Stimulated activated CD8-positive, alpha-beta memory T cell treated with anti-CD3 and anti-CD28 coated beads, Interleukin-15, amount 100 ng/mL, for 1 hour (primary cell): Measurements from ENCODE around the gene EMX1.
"Not testable (repeated sequence)": the region's sequence is repeated elsewhere in the genome, so short reads cannot be mapped to it uniquely, and the experiment has no call there.

Experiments
- DNase-seq: peaks from one replicate; pipeline ENCODE4 v3.0.0-alpha.2; 2020; ENCODE audit warnings: low read depth

EMX1 gene

DNA sequence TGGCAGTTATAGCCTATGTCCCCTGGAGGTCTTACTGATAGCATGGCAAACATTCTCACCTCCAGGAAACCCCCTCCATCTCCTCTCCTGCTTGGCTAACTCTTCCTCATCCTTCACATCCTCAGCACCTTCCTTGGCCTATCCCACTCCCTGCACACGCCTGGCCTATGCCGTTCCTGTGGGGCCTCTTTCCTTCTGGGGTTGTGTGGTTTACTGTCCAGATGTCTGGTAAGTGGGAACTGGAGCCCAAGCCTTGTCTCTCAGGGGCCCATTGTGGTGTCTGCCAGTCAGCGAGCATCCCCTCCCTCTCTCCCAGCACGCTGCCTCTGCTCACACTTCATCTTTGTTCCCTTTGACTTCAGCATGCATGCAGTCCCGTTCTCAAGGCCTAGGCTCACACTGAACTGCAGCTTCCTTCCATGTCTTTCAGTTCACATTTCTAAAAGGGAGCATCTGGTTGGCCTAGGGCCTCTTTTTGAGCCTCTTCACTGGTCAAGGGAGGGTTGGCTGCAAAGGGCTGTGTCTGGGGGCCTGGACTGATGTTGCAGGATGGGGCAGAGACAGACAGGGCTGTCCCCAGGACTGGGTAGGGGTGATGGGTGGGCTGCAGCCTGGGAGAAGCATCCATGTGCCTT, 17.0 kb upstream of the EMX1 start:
- no peak for DNase-seq

DNA sequence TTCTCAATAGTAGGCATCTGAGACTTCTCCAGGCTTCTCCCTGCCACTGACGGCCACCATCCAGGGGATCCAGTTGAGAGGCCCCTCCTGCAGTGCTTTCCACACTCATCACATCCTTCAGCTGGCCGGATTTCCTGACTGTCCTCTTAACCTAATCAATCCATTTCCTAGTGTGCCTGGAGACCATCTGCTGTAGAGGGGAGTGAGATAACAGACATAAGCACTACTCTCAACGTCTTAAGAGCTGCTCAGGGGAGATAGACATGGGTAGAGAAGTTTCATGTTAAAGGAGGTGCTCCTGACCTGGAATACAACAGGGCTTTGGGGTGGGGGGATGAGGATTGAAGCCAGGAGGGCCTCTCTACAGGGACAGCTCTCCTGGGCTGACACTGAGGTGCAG, 15.9 kb upstream of the EMX1 start:
- DNase-seq: no peak

DNA sequence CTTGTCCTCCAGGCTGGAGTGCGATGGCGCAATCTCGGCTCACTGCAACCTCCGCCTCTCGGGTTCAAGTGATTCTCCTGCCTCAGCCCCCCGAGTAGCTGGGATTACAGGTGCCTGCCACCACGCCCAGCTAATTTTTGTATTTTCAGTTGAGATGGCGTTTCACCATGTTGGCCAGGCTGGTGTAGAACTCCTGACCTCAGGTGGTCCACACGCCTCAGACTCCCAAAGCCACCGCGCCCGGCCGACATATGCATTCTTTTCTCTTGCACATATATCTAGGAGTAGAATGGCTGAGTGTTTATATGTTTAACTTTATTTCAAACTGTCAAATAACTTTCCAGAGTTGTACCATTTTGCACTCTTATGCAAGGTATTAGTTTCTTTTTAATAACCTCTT, 9.9 kb upstream of the EMX1 start:
- not testable (repeated sequence) for DNase-seq

DNA sequence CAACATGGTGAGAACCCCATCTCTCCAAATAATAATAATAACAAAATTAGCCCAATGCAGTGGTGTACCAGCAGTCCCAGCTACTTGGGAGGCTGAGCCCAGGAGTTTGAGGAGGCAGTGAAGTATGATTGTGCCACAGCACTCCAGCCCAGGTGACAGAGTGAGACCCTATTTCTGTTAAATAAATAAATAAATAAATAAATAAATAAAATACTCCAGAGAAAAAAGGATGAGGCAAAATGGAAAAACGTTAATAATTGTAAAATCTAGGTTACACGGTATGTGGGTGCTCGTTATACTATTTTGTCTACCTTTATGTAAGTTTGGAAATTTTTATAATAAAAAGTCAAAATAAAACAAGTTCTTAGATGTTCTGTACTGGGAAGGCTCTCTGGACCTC, 8.6 kb upstream of the EMX1 start:
- no peak for DNase-seq

DNA sequence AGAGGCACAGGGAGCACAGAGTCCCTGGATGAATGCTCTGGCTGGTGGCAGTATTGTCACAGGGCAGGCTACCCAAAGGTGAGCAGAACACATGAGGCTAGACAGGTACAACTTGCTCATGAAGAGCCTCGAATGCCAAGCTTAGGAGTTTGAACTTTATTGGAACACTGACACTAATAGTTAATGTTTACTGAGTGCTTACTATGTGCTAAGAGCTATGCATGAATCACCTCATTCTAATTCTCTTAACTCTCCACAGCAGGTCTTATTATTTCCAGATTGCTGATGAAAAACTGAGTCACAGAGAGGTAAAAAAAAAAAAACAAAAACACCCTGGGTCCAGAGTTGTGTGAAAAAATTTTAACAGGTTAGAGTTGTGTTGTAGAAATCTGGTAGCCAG, 6.1 kb upstream of the EMX1 start:
- DNase-seq: no peak

DNA sequence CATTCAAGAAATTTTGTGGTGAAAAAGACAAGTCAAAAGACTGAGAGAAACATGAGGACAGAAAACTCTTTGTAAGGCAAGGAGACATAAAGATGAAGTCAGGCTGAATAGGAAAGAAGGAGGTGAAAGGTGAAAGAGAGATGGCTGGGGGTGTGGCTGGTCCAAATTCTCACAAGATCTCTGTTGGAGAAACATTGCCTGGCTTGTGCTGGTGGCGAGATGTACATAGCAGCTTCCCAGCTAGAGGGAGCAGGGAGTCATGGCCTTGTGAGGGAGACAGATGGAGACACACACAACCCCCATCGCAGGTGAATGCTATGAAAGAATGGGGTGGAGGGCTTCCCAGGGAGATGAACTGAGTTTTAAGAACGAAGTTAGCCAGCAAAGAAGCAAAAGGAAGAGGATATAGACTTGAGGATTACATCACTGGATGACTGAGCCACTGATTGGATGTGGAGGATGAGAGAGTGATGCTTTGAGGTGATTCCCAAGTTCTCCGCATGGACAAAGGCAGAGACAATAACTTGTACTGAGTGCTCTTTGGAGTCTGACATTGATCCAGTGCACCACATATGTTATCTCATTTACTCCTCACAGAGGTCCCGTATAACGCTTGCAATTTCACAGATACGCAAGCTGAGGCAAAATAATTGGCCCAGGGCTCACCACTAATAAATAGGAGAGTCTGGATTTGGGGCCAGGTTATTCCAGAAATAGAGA, 3.7 kb upstream of the EMX1 start:
- DNase-seq: no peak

DNA sequence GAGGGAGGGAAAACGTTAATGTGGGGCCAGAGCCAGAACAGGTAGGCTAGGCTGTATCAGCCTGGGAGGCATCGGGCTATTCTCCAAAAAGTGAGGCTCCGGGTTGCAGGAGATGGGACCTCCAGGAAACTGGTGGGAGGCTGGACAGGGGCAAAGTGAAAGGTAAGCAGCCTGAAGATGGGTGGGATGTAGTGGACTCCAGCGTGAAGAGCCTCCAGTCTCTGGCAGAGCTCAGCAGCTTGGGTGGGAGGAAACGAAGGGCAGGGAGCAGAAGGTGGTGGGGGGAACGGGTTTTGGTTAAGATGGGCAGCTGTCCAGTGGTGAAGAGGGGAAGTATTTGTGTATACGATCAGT, 3.1 kb upstream of the EMX1 start:
- no peak for DNase-seq

DNA sequence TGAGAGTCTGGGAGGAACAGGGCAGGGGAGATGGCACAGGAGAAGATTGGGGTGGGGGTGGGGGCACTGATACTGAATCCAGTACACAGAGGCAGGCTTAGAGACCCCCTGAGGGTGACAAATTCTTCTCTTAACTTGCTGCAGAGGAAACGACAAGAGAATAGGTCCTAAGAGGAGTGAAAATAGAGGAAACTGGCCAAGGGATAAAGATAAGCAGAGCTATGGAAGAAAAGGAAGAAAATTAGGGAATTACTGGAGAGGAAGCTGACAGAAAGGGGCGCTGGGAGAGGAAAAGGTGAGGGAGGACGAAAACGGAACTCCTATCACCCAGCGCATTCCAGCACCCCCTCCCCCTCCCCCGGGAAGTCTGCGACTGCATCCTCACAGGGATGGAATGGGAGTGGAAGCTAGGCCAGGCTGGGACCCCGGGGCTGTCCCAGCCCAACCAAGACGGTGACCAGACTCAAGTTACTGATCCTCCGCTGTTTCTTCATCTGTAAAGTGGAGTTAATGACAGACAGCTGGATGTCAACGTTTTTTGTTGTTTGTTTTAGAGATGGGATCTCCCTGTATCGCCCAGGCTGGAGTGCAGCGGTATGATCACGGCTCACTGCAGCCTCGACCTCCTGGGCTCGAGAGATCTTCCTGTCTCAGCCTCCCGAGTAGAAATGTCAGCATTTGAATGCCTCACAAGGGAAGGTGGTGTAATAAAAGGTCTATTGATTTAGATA, 2.6 kb upstream of the EMX1 start:
- DNase-seq: no peak

DNA sequence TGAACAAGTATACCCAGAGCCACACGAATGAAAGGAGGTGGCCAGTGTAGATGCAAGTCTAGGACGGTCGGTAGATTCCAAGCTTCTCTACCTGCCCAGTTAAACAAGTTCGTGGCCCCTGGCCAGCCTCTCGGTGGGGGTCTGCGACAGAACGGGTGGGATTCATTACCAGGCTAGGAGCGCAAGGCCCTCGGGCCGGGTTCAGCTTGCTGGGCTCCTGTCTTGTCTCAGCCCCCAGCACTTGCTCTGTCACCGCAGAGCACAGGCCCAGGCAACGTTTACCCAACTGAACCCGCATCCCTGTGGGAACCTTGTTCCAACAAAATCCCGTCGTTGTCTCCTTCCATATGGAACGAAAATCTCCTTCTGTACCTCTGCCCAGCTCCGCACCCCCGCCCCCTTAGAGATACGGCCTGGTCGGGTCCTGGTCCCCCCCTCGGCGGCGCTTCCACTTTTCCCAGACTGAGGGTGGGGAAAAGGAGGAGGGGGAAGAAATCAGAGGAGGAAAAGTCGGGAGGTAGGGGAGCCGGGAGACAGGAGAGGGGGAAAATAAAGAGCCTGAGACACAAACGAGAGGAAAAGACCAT, 1.9 kb upstream of the EMX1 start:
- DNase-seq: no peak

DNA sequence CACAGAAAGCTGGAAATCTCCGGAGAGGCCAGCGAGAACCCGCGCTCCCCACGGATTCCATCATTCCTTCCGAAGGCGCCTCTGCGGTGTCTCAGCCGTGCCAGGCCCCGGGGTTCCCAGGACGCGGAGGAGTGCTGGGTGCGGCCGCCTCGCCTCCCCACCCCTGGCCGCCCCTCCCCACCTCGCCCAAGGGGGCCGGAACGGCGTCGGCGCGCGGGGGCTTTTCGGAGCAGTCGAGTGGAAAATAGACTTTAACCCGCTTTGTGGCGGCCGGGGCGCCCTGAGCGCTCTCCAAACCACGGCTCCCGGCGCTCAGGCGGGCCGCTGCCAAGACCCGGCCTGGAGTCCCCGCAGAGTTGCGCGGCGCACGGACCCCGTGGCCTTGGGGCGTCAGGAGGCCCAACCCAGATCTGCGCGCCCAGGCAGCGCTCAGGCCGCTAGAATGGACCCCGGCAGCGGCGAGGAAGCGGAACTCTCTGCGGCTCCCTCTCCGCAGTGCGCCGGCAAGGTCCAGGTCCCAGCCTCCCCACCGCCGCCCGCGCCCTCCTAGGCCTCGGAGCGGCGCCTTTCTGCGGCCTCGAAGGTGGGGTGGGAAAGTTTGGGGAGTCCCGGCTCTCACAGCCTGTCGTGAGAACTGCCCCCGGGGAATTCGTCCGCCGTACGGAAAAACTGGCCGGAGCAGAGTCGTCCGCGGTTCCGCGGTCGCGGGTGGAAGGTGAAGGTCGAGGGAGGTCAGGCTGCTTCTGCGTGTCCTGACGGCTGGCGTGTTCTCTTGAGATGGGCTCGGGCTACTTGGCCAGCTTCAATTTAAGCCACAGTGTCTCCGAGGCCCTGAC, 1.2 kb upstream of the EMX1 start:
- no peak for DNase-seq

DNA sequence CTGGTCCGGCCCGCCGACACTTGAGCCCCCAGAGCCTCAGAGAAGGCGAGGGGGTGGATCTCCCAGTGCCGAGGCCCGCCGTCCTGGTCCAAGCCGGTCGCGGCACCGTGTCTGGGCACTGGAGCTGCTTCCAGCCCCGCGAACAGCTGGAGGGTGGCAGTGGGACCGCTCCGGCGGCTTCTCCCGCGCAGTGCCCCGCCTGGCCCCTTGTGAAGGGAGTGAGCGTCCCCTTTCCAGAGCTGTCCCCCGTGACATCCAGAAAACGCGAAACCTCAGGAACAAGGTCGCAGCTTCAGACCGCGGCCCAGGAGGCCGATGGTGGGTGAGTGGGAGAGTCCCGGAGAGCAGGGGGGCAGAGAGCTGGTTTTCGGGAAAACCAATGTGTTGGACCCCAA, 579 bp upstream of the EMX1 start:
- no peak for DNase-seq

DNA sequence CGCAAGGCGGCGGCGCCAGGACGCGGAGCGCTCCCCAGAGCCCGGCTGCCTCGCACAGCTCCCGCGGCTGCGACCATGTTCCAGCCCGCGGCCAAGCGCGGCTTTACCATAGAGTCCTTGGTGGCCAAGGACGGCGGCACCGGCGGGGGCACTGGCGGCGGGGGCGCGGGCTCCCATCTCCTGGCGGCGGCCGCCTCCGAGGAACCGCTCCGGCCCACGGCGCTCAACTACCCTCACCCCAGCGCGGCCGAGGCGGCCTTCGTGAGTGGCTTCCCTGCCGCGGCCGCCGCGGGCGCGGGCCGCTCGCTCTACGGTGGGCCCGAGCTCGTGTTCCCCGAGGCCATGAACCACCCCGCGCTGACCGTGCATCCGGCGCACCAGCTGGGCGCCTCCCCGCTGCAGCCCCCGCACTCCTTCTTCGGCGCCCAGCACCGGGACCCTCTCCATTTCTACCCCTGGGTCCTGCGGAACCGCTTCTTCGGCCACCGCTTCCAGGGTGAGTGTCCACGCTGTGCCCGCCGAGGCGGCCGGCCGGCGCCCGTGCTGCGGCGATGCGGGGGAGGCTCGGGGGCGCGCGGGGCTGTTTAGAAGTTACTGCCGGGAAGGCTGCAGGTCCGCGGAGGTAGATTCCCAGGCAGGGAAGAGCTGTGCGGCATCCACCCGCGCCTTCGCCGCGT, 696 bp downstream of the EMX1 start:
- DNase-seq: no peak

DNA sequence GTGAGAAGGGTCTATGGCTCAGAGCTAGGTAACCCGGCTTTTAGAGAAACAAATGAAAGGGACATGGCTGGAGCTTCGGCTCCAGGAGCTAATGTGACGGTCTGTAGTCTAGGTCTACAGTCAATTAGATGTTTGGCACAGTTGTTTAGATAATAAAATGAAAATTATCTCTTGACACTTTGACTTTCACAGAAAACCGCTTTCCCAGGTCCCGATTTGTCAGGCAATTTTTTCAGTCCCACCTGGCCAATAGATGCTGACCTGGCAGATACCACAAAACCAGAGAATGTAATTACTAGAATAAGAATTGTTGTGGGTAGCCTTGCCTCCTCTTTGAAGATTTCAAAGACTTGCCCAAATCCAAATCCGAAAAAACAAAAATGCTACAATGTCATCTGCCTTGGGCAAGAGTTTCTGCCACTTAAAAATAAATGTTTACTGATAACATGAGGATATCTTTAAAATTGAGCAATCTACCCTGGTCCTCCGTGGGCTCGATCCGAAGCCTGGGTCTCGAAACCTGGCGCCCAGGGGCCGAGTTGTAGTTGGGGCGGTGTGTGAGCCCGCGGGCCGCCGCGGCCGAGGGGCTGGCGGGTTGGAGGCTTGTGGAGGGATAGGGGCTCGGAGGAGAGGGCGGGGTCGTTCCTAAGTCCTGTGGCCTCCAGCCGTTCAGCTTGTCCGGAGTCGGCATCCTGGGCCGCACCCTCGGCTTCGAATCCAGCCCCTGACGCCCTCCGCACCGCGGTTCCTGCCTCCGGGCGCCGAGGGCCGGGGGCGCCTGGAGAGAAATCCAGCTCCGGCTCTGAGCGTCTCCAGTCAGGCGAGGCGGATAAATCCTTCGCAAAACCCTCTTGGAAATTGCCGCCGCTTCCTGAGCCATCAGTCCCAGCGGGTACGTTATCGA, 2.3 kb downstream of the EMX1 start:
- no peak for DNase-seq

DNA sequence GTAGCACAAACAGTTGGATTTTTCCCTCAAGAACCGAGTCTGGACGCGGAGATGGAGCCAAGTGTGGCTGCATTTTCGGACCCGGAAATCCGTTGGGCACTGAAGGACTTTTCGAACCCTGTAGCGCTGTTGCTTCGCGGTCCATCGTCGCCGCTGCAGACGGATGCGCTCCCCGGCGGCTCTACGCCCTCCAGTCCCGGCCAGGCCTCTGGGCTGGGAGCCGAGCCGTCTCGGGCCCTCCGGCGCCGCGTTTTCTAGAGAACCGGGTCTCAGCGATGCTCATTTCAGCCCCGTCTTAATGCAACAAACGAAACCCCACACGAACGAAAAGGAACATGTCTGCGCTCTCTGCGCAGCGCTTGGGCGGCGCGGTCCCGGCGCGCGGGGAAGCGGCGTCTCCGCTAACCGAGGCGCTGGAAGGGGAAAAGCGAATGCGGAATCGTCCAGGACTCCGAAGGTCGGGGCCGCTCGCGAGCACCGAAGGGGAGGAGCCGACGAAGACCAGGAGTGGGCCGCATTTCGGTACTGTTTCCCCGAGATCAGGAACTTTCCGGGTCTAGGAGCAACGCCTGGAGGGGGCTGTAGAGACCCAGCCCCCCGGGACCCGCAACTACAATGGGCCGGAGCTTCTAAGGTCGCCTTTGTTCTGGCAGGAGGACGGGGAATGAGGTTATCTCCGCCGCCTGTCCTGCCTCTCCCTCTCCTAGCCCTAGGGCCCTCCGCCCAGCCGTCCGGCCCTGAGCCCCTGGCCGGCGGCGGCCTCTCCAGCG, 3.2 kb downstream of the EMX1 start:
- DNase-seq: no peak

DNA sequence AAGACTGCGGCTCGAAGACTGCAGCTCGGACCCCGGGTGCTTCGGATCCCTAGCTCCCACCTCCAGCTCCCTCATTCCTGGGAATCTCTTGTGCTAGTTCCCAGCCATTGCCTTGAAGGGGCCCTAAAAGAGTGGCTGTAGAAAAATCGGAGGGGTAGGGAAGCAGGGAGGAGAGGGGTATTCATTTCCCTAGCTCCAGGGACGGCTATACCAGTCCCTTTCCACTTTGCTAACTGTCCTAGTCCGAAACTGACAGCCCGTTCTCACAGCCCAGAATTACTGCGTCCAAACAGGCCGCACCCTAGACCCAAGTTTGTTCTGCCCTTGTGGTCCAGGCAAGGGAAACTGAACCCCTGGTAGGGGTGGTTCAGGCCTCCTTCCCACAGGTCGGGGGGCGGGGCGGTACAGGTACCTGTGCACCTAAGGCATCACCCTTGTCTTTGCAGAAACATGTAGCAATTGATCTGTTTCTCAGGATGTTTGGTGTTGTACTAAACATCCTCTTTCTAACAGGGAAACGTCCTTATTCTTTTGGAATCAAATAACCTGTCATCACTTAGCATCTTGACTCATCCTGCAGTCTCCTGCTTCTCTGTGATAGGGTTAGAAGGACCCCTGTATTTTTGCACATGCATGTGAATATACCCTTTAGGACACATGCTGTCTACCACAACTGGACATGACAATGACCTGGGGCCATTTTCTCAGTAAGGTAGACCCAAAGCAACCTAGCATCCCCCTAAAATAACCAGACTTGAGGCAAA, 4.0 kb downstream of the EMX1 start:
- DNase-seq: no peak

DNA sequence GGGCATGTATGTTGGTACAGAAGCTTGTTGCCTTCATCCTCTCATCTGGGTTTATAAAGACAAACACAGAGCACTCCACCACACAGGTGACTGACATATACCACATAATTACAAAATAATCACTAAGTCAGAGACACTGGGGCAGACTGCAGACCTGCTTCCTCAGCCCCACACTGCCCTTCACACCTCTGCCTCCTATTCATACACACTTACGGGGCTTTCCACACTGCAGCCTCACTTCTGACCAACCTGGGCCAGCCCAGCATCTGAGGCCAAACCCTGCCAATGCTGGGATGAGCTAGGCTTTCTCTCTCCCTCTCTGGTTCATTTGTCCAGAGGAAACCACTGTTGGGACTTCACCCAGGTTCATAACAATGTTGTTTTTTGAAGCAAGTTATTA, 4.5 kb downstream of the EMX1 start:
- no peak for DNase-seq

DNA sequence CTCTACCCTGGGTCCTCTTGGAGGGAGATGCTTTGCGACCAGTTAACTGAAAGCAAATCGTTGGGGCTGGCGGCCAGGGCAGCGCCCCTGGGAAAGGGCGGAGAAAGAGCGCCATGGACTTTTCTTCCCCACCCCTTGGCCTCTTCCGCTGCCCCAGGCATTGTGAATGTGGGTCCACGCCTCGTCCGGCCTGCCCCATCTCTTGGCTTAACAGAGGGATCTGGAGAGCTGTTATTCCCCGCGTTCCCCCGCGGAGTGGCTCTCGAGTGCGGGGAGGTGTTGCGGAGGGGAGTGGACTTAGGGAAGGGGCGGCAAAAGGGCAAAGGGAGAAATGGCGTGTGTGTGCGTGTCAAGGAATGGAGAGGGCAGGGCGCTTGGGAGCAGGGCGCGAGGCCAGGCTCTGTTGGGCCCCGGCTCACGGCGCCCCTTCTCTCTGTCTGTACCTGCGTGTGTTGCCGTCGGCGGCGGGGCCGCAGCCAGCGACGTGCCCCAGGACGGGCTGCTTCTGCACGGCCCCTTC, 6.6 kb downstream of the EMX1 start:
- no peak for DNase-seq

DNA sequence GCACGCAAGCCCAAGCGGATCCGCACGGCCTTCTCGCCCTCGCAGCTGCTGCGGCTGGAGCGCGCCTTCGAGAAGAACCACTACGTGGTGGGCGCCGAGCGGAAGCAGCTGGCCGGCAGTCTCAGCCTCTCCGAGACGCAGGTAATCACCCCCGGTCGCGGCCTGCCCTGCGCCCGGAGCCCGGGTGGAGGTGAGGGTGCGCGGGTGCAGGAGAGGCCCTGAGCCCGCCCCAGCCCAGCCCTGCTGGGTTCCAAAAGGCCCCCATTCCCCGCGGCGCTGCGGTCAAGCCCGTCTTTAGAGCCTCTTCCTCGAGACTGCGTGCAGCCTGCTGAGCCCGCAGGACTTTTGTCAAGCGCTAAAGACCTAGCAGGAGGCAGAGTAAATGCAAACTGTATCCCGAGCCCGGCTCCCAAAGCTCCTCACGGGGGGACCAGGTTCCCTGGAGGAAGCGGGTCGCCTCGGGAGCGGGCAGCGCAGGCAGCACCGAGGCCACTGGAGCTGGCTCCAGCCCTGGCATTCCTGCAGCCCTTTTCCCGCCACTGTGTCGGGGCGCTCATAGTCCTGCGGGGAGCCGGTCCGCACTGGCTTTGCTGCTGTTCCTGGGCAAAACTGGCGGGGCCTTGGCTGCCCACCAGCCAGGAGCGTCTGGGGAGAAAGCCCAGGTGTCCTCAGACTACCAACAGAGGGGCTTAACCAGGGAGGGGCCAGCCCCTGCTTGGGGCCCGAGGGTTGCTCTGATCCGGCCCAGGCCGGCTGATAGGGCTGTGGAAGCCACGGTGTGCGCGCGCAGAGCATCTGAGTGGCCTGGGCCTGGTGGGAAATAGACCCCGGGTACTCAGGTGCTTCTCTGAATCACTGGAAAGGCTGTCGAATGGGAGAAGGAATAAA, 7.3 kb downstream of the EMX1 start:
- no peak for DNase-seq
